Central memory CD8-positive, alpha-beta T cell (primary cell): ENCODE measurements around the gene CRYBB3.
"Not testable (repeated sequence)": the region's sequence is repeated elsewhere in the genome, so short reads cannot be mapped to it uniquely, and the experiment has no call there.

ENCODE experiments used
- ATAC-seq: fragments of 150-1000 bp; cut with Tn5 transposase; replicated peaks from 2 replicates; pipeline ENCODE4 v1.10.0; 2022; ENCODE audit warnings: mild to moderate bottlenecking, moderate FRiP score, moderate number of reproducible peaks; ENCODE audit not compliant: poor library complexity, severe bottlenecking; ENCODE audit errors: extremely low read depth
- DNase-seq, 2 donors: peaks; one replicate each; pipeline ENCODE4 v3.0.0; 2021; ENCODE audit warnings: low spot score in 2 of 2
- H3K27ac Mint-ChIP-seq: one replicate; pipeline ENCODE4 v1.8.0; 2022; ENCODE audit warnings: low read depth, mild to moderate bottlenecking, moderate library complexity, mixed read lengths
- H3K27me3 Mint-ChIP-seq: one replicate; pipeline ENCODE4 v1.8.0; 2022; ENCODE audit warnings: mixed read lengths
- H3K36me3 Mint-ChIP-seq: one replicate; pipeline ENCODE4 v1.8.0; 2022; ENCODE audit warnings: mild to moderate bottlenecking, moderate library complexity, mixed read lengths; ENCODE audit not compliant: insufficient read depth
- H3K4me1 Mint-ChIP-seq: one replicate; pipeline ENCODE4 v1.8.0; 2022; ENCODE audit warnings: mixed read lengths
- H3K4me3 Mint-ChIP-seq: one replicate; pipeline ENCODE4 v1.8.0; 2022; ENCODE audit warnings: mild to moderate bottlenecking, moderate library complexity, mixed read lengths
- H3K9me3 Mint-ChIP-seq: one replicate; pipeline ENCODE4 v1.8.0; 2022; ENCODE audit warnings: mixed read lengths

CRYBB3 gene

GRCh38 chr22:25167082-25167481 lies 32.6 kb upstream of the CRYBB3 start:
- H3K27ac Mint-ChIP-seq = no peak overlapping the region
- H3K36me3 Mint-ChIP-seq = peaks cover 7% of the 10 kb centered on the region
- ATAC-seq (no peak), DNase-seq (no peak)
- peaks cover 16% of the 10 kb centered on the region for H3K4me1 Mint-ChIP-seq
- H3K9me3 Mint-ChIP-seq = no peaks in the 10 kb centered on the region
- H3K4me3 Mint-ChIP-seq = no peak overlapping the region
- no peaks in the 10 kb centered on the region for H3K27me3 Mint-ChIP-seq

- Mint-ChIP-seq H3K27me3 (no peaks in the 10 kb centered on the region), H3K27ac (no peak overlapping the region), H3K4me1 (peaks cover 16% of the 10 kb centered on the region), H3K4me3 (no peak overlapping the region), H3K9me3 (no peaks in the 10 kb centered on the region), H3K36me3 (peaks cover 7% of the 10 kb centered on the region)
- no peak for ATAC-seq
- no peak for DNase-seq
These were observed 31.6 kb upstream of the CRYBB3 start for GRCh38 chr22:25167834-25168601.

DNA sequence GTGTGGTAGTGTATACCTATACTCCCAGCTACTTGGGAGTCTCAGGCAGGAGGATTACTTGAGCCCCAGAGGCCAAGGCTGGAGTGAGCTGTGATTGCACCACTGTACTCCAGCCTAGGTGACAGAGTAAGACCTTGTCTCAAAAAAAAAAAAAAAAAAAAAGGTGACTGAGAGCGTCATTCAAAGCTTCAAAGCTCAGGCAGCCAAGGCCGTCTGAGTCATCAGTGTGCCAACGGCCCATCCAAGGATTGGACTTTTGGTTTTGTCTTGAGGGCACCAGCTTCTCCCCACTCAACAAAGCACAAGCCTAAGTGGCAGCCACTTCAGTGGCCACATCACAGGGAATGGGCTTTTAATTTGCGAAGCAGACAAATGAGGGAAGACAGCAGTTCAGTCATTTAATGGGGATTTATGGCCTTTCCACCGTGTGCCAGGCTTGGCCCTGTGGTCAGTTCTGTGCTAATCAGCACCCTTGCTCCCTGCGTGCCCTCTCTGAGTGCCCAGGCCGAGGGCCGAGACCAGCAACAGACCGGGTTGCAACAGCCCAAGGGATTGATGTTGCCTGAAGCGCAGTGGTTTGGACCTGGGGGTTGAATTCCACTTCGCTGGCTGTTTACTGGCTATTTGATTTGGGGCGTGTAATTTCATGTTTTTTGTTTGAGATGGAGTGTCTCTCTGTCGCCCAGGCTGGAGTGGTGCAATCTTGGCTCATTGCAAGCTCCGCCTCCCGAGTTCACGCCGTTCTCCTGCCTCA lies 30.2 kb upstream of the CRYBB3 start:
- DNase-seq = no peak
- Mint-ChIP-seq H3K27me3 (no peaks in the 10 kb centered on the region), H3K9me3 (no peaks in the 10 kb centered on the region), H3K27ac (no peak overlapping the region), H3K4me1 (peaks cover 16% of the 10 kb centered on the region), H3K36me3 (peaks cover 7% of the 10 kb centered on the region), H3K4me3 (no peak overlapping the region)
- no peak for ATAC-seq

DNA sequence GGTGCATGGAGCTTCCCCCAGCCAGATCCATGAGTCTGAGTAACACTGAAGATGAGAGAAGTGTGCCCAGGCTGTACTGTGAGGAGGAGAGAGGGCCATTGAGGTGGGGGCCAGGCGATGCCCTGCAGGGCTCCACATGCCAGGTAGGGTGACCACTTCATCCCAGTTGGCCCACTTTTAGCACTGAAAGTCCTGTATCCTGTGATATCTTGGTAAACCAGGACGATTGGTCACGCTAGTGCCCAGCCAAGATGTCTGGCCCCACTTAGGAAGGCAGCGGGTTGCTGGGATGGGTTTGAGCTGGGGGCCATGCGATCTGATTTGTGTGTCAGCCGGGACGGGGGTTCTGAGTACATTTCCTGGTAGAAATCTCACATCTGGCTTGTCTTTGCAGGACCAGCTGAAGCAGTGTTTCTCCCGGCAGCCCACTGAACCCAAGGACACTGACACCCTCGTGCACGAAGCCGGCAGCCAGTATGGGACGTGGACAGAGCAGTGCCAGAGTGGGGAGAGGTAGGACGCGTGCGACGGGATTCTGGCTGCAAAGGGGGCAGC lies 29.2 kb upstream of the CRYBB3 start:
- DNase-seq (no peak), ATAC-seq (no peak)
- no peaks in the 10 kb centered on the region for H3K9me3 Mint-ChIP-seq
- H3K27ac Mint-ChIP-seq = no peak overlapping the region
- peaks cover 4% of the 10 kb centered on the region for H3K36me3 Mint-ChIP-seq
- H3K27me3 Mint-ChIP-seq = no peaks in the 10 kb centered on the region
- no peak overlapping the region for H3K4me3 Mint-ChIP-seq
- H3K4me1 Mint-ChIP-seq = peaks cover 5% of the 10 kb centered on the region

- Mint-ChIP-seq H3K9me3 (no peaks in the 10 kb centered on the region), H3K4me1 (no peaks in the 10 kb centered on the region), H3K27ac (no peak overlapping the region), H3K4me3 (no peak overlapping the region), H3K27me3 (no peaks in the 10 kb centered on the region), H3K36me3 (peaks cover 8% of the 10 kb centered on the region)
- ATAC-seq (no peak), DNase-seq (no peak)
These were observed 27.5 kb upstream of the CRYBB3 start for GRCh38 chr22:25172153-25172552.

DNA sequence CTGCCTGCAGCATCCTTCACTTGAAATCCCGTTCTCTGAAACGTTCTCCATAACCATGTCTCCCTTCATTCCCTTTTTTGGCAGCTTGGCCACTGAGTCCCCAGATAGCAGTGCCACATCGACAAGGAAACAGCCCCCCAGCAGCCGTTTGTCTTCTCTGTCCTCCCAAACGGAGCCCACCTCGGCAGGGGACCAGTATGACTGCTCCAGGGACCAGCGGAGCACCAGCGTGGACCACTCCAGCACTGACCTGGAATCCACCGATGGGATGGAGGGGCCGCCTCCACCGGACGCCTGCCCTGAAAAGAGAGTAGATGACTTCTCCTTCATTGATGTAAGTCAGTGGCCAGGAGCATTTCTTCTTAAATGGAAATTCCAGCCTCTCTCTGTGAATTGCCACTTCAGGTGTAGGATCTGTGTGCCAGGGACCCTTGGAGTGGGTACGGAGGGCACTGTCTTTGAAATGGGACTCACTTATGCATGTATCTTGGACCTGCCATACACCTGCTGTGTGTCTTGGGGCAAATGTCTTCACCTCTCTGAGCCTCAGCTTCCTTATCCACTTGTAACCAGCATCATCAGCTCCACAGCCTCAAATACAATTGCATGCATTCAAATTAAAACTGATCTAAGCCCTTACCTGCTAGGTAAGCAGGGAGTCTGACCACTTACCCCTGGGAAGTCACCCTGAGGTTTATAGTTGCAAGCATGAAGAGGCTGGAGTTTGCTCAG lies 25.3 kb upstream of the CRYBB3 start:
- H3K27ac Mint-ChIP-seq = no peak overlapping the region
- ATAC-seq (no peak), DNase-seq (no peak)
- no peak overlapping the region for H3K4me3 Mint-ChIP-seq
- no peaks in the 10 kb centered on the region for H3K9me3 Mint-ChIP-seq
- H3K27me3 Mint-ChIP-seq = no peaks in the 10 kb centered on the region
- no peaks in the 10 kb centered on the region for H3K4me1 Mint-ChIP-seq
- peaks cover 8% of the 10 kb centered on the region for H3K36me3 Mint-ChIP-seq

- no peaks in the 10 kb centered on the region for H3K27me3 Mint-ChIP-seq
- H3K4me3 Mint-ChIP-seq = no peak overlapping the region
- DNase-seq (no peak), ATAC-seq (no peak)
- no peak overlapping the region for H3K27ac Mint-ChIP-seq
- H3K36me3 Mint-ChIP-seq = peaks cover 10% of the 10 kb centered on the region
- no peaks in the 10 kb centered on the region for H3K9me3 Mint-ChIP-seq
- no peaks in the 10 kb centered on the region for H3K4me1 Mint-ChIP-seq
These were observed 24.7 kb upstream of the CRYBB3 start for GRCh38 chr22:25174888-25175411.

DNA sequence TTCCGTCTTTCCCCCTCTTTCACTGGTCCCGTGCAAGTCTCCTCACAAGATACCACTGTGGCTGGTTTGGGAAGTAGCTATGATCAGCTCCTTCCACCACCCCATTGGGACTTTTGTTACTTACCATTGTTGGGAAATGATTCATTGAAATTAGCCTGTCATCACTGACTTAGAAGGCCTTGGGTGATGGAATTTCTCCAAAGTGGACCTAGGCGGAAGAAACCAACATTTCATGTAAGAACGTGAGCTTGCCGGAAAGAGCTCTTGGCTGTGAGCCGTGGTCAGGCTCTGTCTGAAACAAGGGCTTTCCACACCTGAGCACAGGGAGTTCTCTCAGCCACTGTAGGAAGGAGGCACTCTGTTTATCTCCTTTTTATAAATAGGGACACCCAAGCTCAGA lies 23.5 kb upstream of the CRYBB3 start:
- no peak for DNase-seq
- H3K27ac Mint-ChIP-seq = no peak overlapping the region
- ATAC-seq = no peak
- H3K27me3 Mint-ChIP-seq = no peaks in the 10 kb centered on the region
- no peaks in the 10 kb centered on the region for H3K4me1 Mint-ChIP-seq
- no peaks in the 10 kb centered on the region for H3K9me3 Mint-ChIP-seq
- H3K4me3 Mint-ChIP-seq = no peak overlapping the region
- H3K36me3 Mint-ChIP-seq = peaks cover 10% of the 10 kb centered on the region

- Mint-ChIP-seq H3K27ac (no peak overlapping the region), H3K9me3 (no peaks in the 10 kb centered on the region), H3K4me1 (no peaks in the 10 kb centered on the region), H3K36me3 (peaks cover 10% of the 10 kb centered on the region), H3K27me3 (no peaks in the 10 kb centered on the region), H3K4me3 (no peak overlapping the region)
- ATAC-seq = no peak
- DNase-seq = no peak
These were observed 22.9 kb upstream of the CRYBB3 start for GRCh38 chr22:25176799-25177198.

GRCh38 chr22:25177226-25177625 lies 22.4 kb upstream of the CRYBB3 start:
- no peaks in the 10 kb centered on the region for H3K9me3 Mint-ChIP-seq

DNA sequence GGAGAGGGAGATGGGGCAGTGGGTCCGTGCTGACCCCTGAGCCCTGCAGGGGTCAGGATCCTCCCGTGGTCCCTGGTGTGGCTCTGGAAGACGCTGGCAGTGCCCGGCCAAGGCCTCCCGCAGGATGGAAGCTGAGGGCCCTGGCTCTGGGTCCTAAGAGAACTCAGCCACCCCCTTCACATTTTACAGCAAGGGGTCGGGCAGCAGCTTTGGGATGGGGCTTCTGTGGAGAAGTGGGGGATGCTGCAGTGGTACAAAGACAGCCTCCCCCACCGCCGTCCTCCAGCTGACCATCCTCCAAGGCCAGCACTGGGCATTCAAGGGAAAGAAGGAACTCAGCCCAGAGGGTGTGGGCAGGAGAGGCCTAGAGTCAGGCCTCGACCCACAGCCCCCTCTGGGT lies 21.8 kb upstream of the CRYBB3 start:
- Mint-ChIP-seq H3K4me3 (no peak overlapping the region), H3K9me3 (no peaks in the 10 kb centered on the region), H3K27me3 (no peaks in the 10 kb centered on the region), H3K27ac (no peak overlapping the region), H3K4me1 (no peaks in the 10 kb centered on the region), H3K36me3 (peaks cover 16% of the 10 kb centered on the region)
- no peak for ATAC-seq
- DNase-seq = no peak

More at GRCh38 chr22:25177226-25177625, 22.4 kb upstream of the CRYBB3 start:
- no peaks in the 10 kb centered on the region for H3K27me3 Mint-ChIP-seq
- H3K36me3 Mint-ChIP-seq = peaks cover 13% of the 10 kb centered on the region
- no peaks in the 10 kb centered on the region for H3K4me1 Mint-ChIP-seq
- H3K27ac Mint-ChIP-seq = no peak overlapping the region
- ATAC-seq = no peak
- no peak for DNase-seq
- H3K4me3 Mint-ChIP-seq = no peak overlapping the region

DNA sequence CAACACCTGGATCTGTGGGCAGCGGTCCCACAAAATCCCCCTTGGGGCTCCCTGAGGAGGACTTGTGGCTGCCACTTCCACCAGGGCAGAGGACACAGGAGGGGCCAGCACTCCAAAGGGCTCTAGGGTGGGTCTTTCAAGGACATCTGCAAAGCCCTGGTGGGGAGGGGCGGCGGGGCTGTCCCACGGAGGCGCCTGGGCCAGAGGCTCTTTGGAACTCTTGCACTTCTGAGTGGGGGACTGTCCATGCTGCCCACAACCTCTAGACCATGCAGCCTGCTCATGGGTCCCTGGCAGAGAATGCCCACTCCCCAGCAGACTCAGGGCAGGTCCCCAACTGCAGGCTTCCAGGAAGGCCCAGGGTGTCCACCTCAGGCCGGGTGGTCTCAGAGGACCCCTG lies 21.3 kb upstream of the CRYBB3 start:
- H3K9me3 Mint-ChIP-seq, H3K27ac Mint-ChIP-seq, H3K27me3 Mint-ChIP-seq, ATAC-seq, H3K4me3 Mint-ChIP-seq, DNase-seq, H3K4me1 Mint-ChIP-seq: not testable (repeated sequence)
- H3K36me3 Mint-ChIP-seq = peaks cover 17% of the 10 kb centered on the region
